Neuron (in vitro differentiated cells): ENCODE data around the gene HIF3A.
"Not testable (repeated sequence)": the region's sequence is repeated elsewhere in the genome, so short reads cannot be mapped to it uniquely, and the experiment has no call there.

Experiments
- H2AFZ ChIP-seq: one replicate; pipeline ENCODE4 v1.6.1; 2013; ENCODE audit warnings: low read depth, mild to moderate bottlenecking, inconsistent platforms, low read length, moderate library complexity
- H3K27me3 ChIP-seq: one replicate; pipeline ENCODE4 v1.6.1; 2013; ENCODE audit warnings: low read length; ENCODE audit not compliant: insufficient read depth
- H3K36me3 ChIP-seq: one replicate; pipeline ENCODE4 v1.6.1; 2013; ENCODE audit warnings: low read length; ENCODE audit not compliant: insufficient read depth
- H3K4me1 ChIP-seq: one replicate; pipeline ENCODE4 v1.6.1; 2013; ENCODE audit warnings: low read length; ENCODE audit not compliant: insufficient read depth
- H3K4me3 ChIP-seq: 2 replicates; pipeline ENCODE4 v1.5.1; 2013; ENCODE audit warnings: mild to moderate bottlenecking, low read length, moderate library complexity
- H3K9me3 ChIP-seq: one replicate; pipeline ENCODE4 v1.6.1; 2013; ENCODE audit warnings: low read length

HIF3A gene

GRCh38 chr19:46296722-46297461 lies at the start of gene HIF3A:
Gene HIF3A, plus strand, starts transcription at chr19:46297042. Its CDS starts 35 bp downstream, at chr19:46297077.
- Histone ChIP-seq H3K27me3 (no peaks in the 10 kb centered on the region), H3K4me3 (peak within 1 kb of the TSS; percentile 70), H3K9me3 (no peaks in the 10 kb centered on the region), H3K4me1 (peaks cover 15% of the 10 kb centered on the region), H3K36me3 (no peaks in the 10 kb centered on the region), H2AFZ (peak within 1 kb of the TSS; percentile 98)

- Histone ChIP-seq H3K9me3 (no peaks in the 10 kb centered on the region), H3K4me3 (no peak overlapping the region), H3K4me1 (no peaks in the 10 kb centered on the region), H3K27me3 (no peaks in the 10 kb centered on the region), H2AFZ (no peak overlapping the region), H3K36me3 (no peaks in the 10 kb centered on the region)
Observed at GRCh38 chr19:46250076-46250735, 46.6 kb upstream of the HIF3A start.

GRCh38 chr19:46251416-46251815 lies 45.4 kb upstream of the HIF3A start:
- no peaks in the 10 kb centered on the region for H3K4me1 ChIP-seq
- H2AFZ ChIP-seq, result no peak overlapping the region
- no peaks in the 10 kb centered on the region for H3K27me3 ChIP-seq
- H3K4me3 ChIP-seq, result no peak overlapping the region
- no peaks in the 10 kb centered on the region for H3K36me3 ChIP-seq
- no peaks in the 10 kb centered on the region for H3K9me3 ChIP-seq

- no peak overlapping the region for H2AFZ ChIP-seq
- no peak overlapping the region for H3K4me3 ChIP-seq
- no peaks in the 10 kb centered on the region for H3K27me3 ChIP-seq
- H3K4me1 ChIP-seq, result no peaks in the 10 kb centered on the region
- no peaks in the 10 kb centered on the region for H3K36me3 ChIP-seq
- no peaks in the 10 kb centered on the region for H3K9me3 ChIP-seq
Observed at GRCh38 chr19:46254776-46255175, 42.1 kb upstream of the HIF3A start.

- H2AFZ ChIP-seq, result no peak overlapping the region
- no peaks in the 10 kb centered on the region for H3K36me3 ChIP-seq
- H3K4me3 ChIP-seq, result no peak overlapping the region
- no peaks in the 10 kb centered on the region for H3K4me1 ChIP-seq
- no peaks in the 10 kb centered on the region for H3K9me3 ChIP-seq
- no peaks in the 10 kb centered on the region for H3K27me3 ChIP-seq
Observed at GRCh38 chr19:46256855-46257254, 40.0 kb upstream of the HIF3A start.

GRCh38 chr19:46261501-46261900 lies 35.3 kb upstream of the HIF3A start:
- not testable (repeated sequence) for H3K27me3 ChIP-seq

GRCh38 chr19:46262684-46263296 lies 34.1 kb upstream of the HIF3A start:
- H3K9me3 ChIP-seq, H3K4me1 ChIP-seq, H3K4me3 ChIP-seq, H3K27me3 ChIP-seq, H2AFZ ChIP-seq, H3K36me3 ChIP-seq: not testable (repeated sequence)

More at GRCh38 chr19:46261501-46261900, 35.3 kb upstream of the HIF3A start:
- H3K9me3 ChIP-seq, H3K4me3 ChIP-seq, H3K4me1 ChIP-seq, H2AFZ ChIP-seq, H3K36me3 ChIP-seq: not testable (repeated sequence)

GRCh38 chr19:46264801-46265200 lies 32.0 kb upstream of the HIF3A start:
- not testable (repeated sequence) for H2AFZ ChIP-seq, H3K4me1 ChIP-seq, H3K9me3 ChIP-seq, H3K4me3 ChIP-seq, H3K27me3 ChIP-seq, H3K36me3 ChIP-seq

GRCh38 chr19:46265217-46265828 lies 31.5 kb upstream of the HIF3A start:
- Histone ChIP-seq H3K9me3 (no peaks in the 10 kb centered on the region), H3K36me3 (no peaks in the 10 kb centered on the region), H3K4me1 (no peaks in the 10 kb centered on the region), H3K4me3 (no peak overlapping the region), H3K27me3 (peaks cover 9% of the 10 kb centered on the region), H2AFZ (no peak overlapping the region)

GRCh38 chr19:46269101-46269500 lies 27.7 kb upstream of the HIF3A start:
- H3K9me3 ChIP-seq, result no peaks in the 10 kb centered on the region
- H3K4me1 ChIP-seq, result no peaks in the 10 kb centered on the region
- no peaks in the 10 kb centered on the region for H3K36me3 ChIP-seq
- H3K27me3 ChIP-seq, result peaks cover 13% of the 10 kb centered on the region
- H3K4me3 ChIP-seq, result no peak overlapping the region
- H2AFZ ChIP-seq, result no peak overlapping the region

- Histone ChIP-seq H3K4me3 (no peak overlapping the region), H3K4me1 (no peaks in the 10 kb centered on the region), H3K36me3 (no peaks in the 10 kb centered on the region), H2AFZ (no peak overlapping the region), H3K9me3 (no peaks in the 10 kb centered on the region), H3K27me3 (peaks cover 13% of the 10 kb centered on the region)
Observed at GRCh38 chr19:46270521-46271256, 26.2 kb upstream of the HIF3A start.

- Histone ChIP-seq H3K9me3 (no peaks in the 10 kb centered on the region), H3K4me3 (no peak overlapping the region), H3K4me1 (no peaks in the 10 kb centered on the region), H3K27me3 (peaks cover 14% of the 10 kb centered on the region), H3K36me3 (no peaks in the 10 kb centered on the region), H2AFZ (no peak overlapping the region)
Observed at GRCh38 chr19:46271481-46272197, 25.2 kb upstream of the HIF3A start.
